Testis (tissue), 2 donors: ENCODE measurements around the gene DUSP2.

ENCODE experiments used
- CTCF ChIP-seq, 3 experiments: fragments of 450-650 bp in 2 of 3; fragments of 200-600 bp in 1 of 3; sonication (generic) in 1 of 3; IDR thresholded peaks; one replicate each; pipeline ENCODE4 v1.5.1; 2016 to 2019; ENCODE audit warnings: antibody characterized with exemption in 3 of 3, mild to moderate bottlenecking in 2 of 3, moderate library complexity in 1 of 3
- POLR2A ChIP-seq: fragments of 450-650 bp; IDR thresholded peaks from one replicate; pipeline ENCODE4 v1.6.1; 2017; ENCODE audit warnings: antibody characterized with exemption, mild to moderate bottlenecking, moderate library complexity

- TF ChIP-seq POLR2A (no peak), CTCF (IDR thresholded peaks at IDR 0.05) (no peak)
These were observed 10.1 kb downstream of the DUSP2 start for GRCh38 chr2:96135171-96135570.
